ENCODE results near the gene CELA3B.
"Not testable (repeated sequence)": the region's sequence is repeated elsewhere in the genome, so short reads cannot be mapped to it uniquely, and the experiment has no call there.

Gene CELA3B, protein sequence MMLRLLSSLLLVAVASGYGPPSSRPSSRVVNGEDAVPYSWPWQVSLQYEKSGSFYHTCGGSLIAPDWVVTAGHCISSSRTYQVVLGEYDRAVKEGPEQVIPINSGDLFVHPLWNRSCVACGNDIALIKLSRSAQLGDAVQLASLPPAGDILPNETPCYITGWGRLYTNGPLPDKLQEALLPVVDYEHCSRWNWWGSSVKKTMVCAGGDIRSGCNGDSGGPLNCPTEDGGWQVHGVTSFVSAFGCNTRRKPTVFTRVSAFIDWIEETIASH

DNA sequence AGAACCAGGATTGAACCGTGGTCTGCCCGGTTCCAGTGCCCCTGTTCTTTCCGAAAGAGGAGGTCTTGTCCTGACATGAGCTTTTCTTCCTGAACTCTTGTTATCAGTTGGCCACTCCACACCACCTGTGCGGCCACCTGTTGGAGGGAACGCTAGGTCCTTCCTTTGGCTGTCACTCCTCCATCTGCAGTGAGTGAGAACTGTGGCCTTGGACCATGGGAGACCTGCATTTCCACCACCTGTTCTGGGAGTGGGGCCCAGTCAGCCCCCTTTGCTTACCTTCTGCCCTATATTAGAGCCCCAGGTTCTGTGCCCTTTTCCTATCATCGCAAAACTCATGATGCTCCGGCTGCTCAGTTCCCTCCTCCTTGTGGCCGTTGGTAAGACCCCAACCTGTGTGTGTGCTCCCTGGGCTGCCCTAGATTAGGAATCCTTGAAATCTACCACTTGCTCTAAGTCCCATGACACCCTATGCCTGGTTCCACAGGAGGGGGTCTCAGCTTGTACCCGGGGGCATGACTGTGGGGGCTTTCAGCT is at the start of gene CELA3B:
Gene CELA3B (plus strand): TSS at position 320 of the 537 bp plus-strand sequence. CDS start 18 bp downstream, at position 338.
- DNase-seq, result not testable (repeated sequence)

GRCh38 chr1:21927533-21928237 is 49.1 kb upstream of the CELA3B start:
- DNase-seq, result no peak

GRCh38 chr1:21930080-21930571 is 46.7 kb upstream of the CELA3B start:
- no peak for DNase-seq

GRCh38 chr1:21930629-21931170 is 46.1 kb upstream of the CELA3B start:
- no peak for DNase-seq

GRCh38 chr1:21931171-21932093 is 45.4 kb upstream of the CELA3B start:
- DNase-seq, result no peak

GRCh38 chr1:21932127-21932526 is 44.7 kb upstream of the CELA3B start:
- DNase-seq, result no peak

DNA sequence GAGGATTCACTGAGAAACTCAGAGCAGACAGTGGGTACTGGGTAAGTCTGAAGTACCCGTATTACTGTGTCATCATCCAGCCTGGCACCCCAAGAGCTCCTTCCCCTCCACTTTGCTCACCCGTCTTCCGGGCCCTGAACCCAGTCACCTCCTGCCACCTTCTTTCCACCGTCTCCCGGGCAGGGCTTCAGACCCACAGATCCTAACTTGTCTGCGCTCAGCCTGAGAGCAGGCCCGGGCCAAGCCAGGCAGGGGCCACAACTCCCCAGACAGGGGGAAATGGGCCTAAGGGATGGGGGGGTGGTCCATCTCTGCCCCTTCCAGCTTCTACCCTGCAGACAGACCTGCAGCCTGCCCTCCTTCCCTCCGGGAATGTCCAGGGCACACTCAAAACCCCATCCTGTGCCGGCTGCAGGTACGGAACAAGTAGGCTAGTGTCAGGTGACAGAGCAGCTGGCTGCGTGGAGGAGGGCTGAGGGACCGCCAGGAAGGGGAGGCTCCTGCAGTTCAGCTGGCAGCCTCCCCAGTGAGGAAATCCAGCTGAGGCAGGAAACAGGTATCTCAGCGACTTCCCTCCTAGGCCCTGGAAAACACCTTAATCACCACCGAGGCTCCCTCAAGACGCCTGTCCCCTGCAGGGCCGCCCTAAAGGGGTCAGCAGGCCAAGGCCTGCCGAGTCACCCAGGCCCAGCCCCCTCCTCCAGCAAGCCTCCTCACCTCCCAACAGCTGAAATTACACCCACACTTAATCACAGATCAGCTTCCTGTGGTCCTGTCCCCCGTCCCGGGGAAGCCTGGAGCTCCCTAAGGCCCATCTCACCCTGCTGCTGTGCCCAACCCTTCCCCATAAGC is 43.2 kb upstream of the CELA3B start:
- no peak for DNase-seq

GRCh38 chr1:21935393-21935804 is 41.4 kb upstream of the CELA3B start:
- no peak for DNase-seq

DNA sequence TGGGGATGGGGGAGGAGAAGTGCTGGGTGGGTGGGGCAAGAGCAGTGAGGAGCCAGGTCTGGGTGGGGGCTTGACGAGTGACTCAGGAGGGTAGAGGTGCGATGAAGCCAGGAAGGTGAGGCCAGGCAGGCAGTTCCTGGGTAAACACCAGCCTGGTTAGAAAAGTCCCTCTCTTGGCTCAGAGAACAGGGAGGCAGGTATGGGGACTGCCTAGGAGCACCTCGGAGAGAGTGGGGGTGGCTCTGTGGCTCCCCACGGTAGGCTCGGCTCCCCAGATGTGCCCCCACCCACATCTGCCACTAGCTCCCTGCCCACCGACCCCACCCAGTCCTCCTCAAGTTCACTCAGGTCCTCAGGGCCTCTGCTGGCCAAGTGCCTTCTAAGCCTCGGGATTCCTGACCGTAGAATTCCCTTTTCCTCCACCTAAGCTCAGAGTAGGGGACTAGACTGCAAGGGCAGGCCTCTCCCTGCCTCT is 40.9 kb upstream of the CELA3B start:
- DNase-seq, result no peak

DNA sequence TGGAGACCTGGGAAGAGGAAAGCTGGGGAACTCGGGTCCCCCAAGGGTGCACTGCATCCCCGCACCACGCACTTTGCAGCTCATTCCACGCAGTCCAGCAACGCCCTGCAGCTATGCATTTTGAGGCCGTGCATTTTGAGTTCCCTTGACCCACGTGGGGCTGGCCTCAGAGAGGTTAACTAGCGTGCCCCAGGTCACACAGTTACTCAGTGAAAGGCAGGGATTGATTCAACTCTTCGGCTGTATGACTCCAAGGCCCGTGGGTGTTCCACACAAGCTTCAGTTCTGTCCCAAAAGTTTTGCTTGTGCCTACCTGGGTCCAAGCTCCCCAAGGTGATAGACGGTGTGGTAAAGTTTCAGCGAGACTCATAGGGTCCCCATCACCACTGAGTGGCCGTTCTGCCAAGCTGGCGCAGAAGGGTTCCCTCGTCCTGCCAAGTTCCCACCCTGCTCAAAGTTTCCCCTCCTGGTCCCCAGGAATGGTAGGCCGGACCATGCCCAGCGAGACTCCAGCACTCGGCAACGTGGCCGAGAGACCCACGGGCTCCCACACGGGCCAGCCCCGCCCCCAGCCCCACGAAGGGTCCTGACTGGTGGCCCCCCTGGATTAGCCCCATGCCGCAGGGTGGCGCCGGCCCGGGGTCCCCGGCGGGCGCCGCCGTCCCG is 40.3 kb upstream of the CELA3B start:
- DNase-seq, result peak; percentile 38

- no peak for DNase-seq
Observed at GRCh38 chr1:21937034-21937371, 39.8 kb upstream of the CELA3B start, which contains the start of gene HSPG2. TSS of gene HSPG2 (minus strand) at chr1:21937310. CDS start at chr1:21937217, 93 bp downstream.

- peak; percentile 75 for DNase-seq
Observed at GRCh38 chr1:21937372-21938121, 39.3 kb upstream of the CELA3B start.

DNA sequence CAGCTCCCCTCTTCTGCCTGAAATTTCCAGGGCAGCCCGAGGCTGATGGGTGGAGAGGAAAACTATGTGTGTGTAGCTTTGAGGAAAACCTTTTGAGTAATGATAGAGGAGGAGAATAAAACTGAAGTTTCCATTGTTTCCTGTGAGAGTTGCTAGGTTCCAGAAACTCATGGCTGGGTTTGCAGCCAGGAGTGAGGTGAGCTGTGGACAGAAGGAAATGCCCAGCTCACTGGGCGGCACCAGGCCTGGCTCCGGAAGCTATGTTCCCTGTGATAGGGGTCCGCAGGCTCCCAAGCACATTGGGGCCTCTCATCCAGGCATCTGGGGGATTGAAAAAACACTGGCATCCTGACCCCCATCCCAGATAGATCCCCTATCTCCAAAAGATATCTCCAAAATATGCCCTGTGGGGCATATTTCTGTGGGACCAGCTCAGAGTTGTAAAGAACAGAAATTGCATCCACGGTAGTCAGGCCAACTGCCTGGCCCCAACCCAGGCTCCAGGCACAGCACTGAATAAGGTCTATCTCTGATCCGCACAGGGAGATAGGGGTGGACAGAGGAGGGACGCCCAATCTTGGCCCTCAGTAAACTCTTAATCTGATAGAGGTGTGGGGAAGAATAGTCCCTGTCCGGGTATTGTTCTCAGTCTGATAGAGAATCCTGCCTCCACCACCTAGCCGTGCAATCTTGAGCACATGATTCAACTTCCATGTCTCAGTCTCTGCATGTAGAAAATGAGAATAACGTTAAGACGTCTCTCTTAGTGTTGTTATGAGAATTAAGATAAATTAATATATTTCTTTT is 37.9 kb upstream of the CELA3B start:
- DNase-seq, result no peak

DNA sequence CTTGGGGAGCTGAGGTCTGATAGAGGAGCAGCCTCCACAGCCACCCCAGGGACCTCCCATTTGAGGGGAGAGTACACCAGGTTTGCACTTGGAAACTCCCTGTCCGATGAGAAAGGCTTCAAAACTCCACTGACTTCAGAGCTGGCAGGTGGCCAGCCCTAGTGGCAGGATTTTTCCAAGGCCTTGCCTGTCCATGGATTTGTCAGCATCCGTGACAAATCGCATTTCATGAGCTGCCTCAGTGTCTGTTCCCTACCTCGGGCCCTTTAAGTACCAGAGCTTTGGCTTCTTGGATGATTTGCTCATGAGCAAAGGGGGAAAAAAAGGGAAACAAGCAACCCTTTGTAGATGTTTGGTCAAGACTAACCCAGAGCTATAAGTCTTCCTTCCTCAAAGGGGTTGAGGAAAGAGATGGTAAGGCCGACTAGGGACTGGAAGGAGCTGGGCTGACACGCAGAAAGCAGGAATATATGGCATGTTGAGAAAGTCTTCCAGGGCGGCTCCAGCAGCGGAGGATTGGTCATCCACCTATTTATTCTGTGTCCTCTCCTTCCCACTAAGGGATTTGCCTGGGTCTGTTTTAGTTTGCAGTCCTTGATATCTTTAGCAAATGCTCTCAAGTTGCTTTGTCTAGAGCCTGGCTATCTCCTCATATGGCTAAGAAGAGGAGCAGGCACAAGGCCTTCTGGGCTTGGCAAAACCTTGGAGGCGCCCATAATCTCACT is 37.0 kb upstream of the CELA3B start:
- no peak for DNase-seq

- no peak for DNase-seq
Observed at GRCh38 chr1:21940492-21940891, 36.3 kb upstream of the CELA3B start.

- DNase-seq, result no peak
Observed at GRCh38 chr1:21941370-21941769, 35.5 kb upstream of the CELA3B start.

DNA sequence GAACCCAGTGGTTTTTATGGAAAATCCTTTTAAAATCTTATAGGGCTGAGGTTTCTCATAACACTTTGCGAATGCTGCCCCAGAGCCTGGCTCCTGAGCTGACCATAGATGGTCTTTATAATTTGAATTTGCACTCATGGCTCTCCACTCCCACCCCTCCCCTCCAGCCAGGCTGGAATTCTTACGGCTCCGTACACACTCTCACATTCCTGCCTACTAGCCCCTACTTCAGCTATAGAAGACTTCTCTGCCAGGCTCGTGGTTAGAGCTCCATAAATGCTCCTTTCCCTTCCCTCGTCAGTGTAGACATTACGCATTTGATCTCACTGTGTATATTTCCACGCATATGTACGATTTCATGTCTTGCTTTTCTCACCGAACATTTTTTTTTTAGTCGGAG is 34.4 kb upstream of the CELA3B start:
- DNase-seq, result no peak

DNA sequence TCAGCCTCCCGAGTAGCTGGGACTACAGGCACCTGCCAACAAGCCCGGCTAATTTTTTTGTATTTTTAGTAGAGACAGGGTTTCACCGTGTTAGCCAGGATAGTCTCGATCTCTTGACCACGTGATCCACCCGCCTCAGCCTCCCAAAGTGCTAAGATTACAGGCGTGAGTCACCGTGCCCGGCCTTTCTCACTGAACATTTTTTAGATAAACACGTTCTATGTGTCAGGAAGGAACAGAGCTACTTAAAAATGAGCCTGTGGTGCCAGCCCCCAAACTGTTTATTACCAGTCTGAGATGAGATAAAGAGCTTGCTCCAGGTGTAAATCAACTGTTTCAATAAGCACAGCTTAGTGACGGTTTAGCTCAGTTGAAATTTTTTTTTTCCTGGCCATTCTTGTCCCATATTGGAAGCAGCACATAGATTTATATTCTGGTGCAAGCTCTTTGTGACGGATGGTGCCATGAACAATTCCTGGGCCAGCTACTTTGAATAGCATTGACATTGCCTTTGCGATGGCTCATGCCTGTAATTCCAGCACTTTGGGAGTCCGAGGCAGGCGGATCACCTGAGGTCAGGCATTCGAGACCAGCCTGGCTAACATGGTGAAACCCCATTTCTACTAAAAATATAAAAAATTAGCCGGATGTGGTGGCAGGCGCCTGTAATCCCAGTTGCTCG is 33.7 kb upstream of the CELA3B start:
- not testable (repeated sequence) for DNase-seq

Data from retina (tissue), 1 donor.